WTC11 (cell line): ENCODE results near the gene FRMD4A. TPM values are rescaled to one million over a fixed set of nuclear protein-coding genes. Genes with fewer than 3 reads are reported as not detected.

ENCODE experiments used
- ATAC-seq: fragments of 200-7000 bp; cut with Tn5 transposase; 2 replicates; pipeline ENCODE4 v1.10.0; 2021; ENCODE audit warnings: mild to moderate bottlenecking, moderate library complexity
- CTCF ChIA-PET: fragments of 300-600 bp; sonication (Branson Sonifier 250); formaldehyde crosslinking; loops from one replicate; lab custom pipeline; 2021; ENCODE audit warnings: antibody characterized with exemption; lab: Charles Lee
- POLR2A ChIA-PET: fragments of 350-600 bp; sonication (Branson Sonifier 250); formaldehyde crosslinking; loops from one replicate; lab custom pipeline; 2021; ENCODE audit warnings: antibody characterized with exemption; lab: Charles Lee
- DNase-seq: peaks from one replicate; pipeline ENCODE4 v3.0.0; 2021; ENCODE audit warnings: low spot score
- H3K27ac Mint-ChIP-seq: 2 replicates; pipeline ENCODE4 v1.8.0; 2021; ENCODE audit warnings: mixed read lengths
- H3K27me3 Mint-ChIP-seq: 2 replicates; pipeline ENCODE4 v1.8.0; 2021; ENCODE audit warnings: low read depth, mild to moderate bottlenecking, moderate library complexity, mixed read lengths
- H3K36me3 Mint-ChIP-seq: 2 replicates; pipeline ENCODE4 v1.8.0; 2021; ENCODE audit warnings: mixed read lengths
- H3K4me1 Mint-ChIP-seq: 2 replicates; pipeline ENCODE4 v1.8.0; 2022; ENCODE audit warnings: mixed read lengths
- H3K4me3 Mint-ChIP-seq: 2 replicates; pipeline ENCODE4 v1.8.0; 2021; ENCODE audit warnings: mild to moderate bottlenecking, moderate library complexity, mixed read lengths
- H3K9me3 Mint-ChIP-seq: 2 replicates; pipeline ENCODE4 v1.8.0; 2021; ENCODE audit warnings: mixed read lengths
- AR ChIP-seq: fragments of 250-450 bp; sonication (Bioruptor Pico); IDR thresholded peaks from 2 replicates; pipeline ENCODE4 v1.9.0; 2021; ENCODE audit warnings: mild to moderate bottlenecking
- ATF3 ChIP-seq: sonication (generic); formaldehyde crosslinking; conservative IDR thresholded peaks from 2 replicates; pipeline ENCODE4 v1.8.1; 2022; ENCODE audit warnings: mild to moderate bottlenecking, missing genetic modification reagents
- HMGXB4 ChIP-seq: sonication (generic); formaldehyde crosslinking; IDR thresholded peaks from 2 replicates; pipeline ENCODE4 v1.8.1; 2023; ENCODE audit warnings: mild to moderate bottlenecking, moderate library complexity, missing genetic modification reagents
- JUN ChIP-seq: sonication (generic); formaldehyde crosslinking; IDR thresholded peaks from 2 replicates; pipeline ENCODE4 v1.8.0; 2023; ENCODE audit warnings: mild to moderate bottlenecking, missing genetic modification reagents
- KAT7 ChIP-seq: sonication (generic); formaldehyde crosslinking; IDR thresholded peaks from 2 replicates; pipeline ENCODE4 v1.8.1; 2023; ENCODE audit warnings: missing genetic modification reagents, mild to moderate bottlenecking, borderline replicate concordance
- RORB ChIP-seq: fragments of 250-450 bp; sonication (Bioruptor Pico); IDR thresholded peaks from 2 replicates; pipeline ENCODE4 v1.9.0; 2021; ENCODE audit warnings: mild to moderate bottlenecking
- SMAD3 ChIP-seq: sonication (generic); formaldehyde crosslinking; IDR thresholded peaks from 2 replicates; pipeline ENCODE4 v1.8.0; 2022; ENCODE audit warnings: missing genetic modification reagents, mild to moderate bottlenecking, borderline replicate concordance
- USF2 ChIP-seq: sonication (generic); formaldehyde crosslinking; IDR thresholded peaks from 2 replicates; pipeline ENCODE4 v1.8.1; 2023; ENCODE audit warnings: mild to moderate bottlenecking, missing genetic modification reagents, moderate library complexity
- ZBTB21 ChIP-seq: sonication (generic); formaldehyde crosslinking; IDR thresholded peaks from 2 replicates; pipeline ENCODE4 v1.8.1; 2023; ENCODE audit warnings: mild to moderate bottlenecking, missing genetic modification reagents, borderline replicate concordance
- ZMAT4 ChIP-seq: fragments of 250-450 bp; sonication (Bioruptor Pico); IDR thresholded peaks from 2 replicates; pipeline ENCODE4 v1.9.0; 2021; ENCODE audit warnings: mild to moderate bottlenecking
- ZNF121 ChIP-seq: sonication (generic); formaldehyde crosslinking; IDR thresholded peaks from 2 replicates; pipeline ENCODE4 v1.8.0; 2023; ENCODE audit warnings: missing genetic modification reagents
- ZNF219 ChIP-seq: sonication (generic); formaldehyde crosslinking; IDR thresholded peaks from 2 replicates; pipeline ENCODE4 v1.8.0; 2023; ENCODE audit warnings: missing genetic modification reagents, mild to moderate bottlenecking, borderline replicate concordance
- ZNF263 ChIP-seq: sonication (generic); formaldehyde crosslinking; IDR thresholded peaks from 2 replicates; pipeline ENCODE4 v1.8.1; 2022; ENCODE audit warnings: low read depth, mild to moderate bottlenecking, moderate library complexity, missing genetic modification reagents
- ZNF317 ChIP-seq: sonication (generic); formaldehyde crosslinking; IDR thresholded peaks from 2 replicates; pipeline ENCODE4 v1.8.1; 2023; ENCODE audit warnings: low read depth, mild to moderate bottlenecking, moderate library complexity, missing genetic modification reagents, borderline replicate concordance
- total RNA-seq: library from RNA; stranded (reverse); gene quantifications from 3 replicates; pipeline ENCODE4 v1.2.3, GENCODE V29; 2021
- TF ChIP-seq, protein P1 (sequence below): fragments of 250-450 bp; sonication (Bioruptor Pico); IDR thresholded peaks from 2 replicates; pipeline ENCODE4 v1.9.0; 2021; ENCODE audit warnings: moderate library complexity, mild to moderate bottlenecking, inconsistent platforms, borderline replicate concordance
- TF ChIP-seq, protein P2 (sequence below): sonication (generic); formaldehyde crosslinking; IDR thresholded peaks from 2 replicates; pipeline ENCODE4 v1.8.1; 2023; ENCODE audit warnings: mild to moderate bottlenecking, missing genetic modification reagents

Gene FRMD4A
- total RNA-seq, 1 experiment from 2014 or later: 35.5 TPM

DNA sequence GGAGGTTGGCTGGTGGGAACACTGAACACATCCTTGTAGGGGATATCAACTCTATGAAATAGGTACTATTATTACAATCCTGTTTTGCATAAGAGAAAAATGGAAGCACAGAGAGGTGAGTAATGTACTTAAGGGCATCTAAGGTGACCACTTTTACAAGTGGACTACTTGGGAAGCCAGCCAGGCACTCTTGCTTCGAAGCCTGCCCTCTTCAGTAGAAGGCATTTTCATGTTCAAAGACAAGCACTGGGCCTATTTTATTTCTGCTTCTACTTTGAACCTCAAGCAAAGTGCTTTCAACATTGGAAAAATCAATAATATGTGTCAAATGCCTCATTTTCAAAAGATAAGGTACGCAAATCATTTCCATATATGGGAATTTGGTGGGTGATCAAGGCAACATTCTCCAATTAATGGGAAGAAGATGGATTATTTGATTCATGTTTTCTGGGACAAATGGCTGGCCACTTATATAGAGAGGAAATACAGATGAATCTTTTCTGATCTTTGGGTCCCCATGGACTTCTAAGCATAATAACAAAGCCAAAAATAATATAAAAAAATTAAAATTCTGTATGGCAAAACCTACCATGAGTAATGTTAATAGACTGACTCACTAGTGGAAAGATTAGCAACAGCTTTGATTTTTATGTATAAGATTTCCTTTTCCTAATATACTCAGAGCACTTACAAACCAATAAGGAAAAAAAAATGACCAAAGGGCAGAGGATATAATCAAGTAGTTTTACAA is 270.2 kb downstream of the FRMD4A start:
- H3K4me3 Mint-ChIP-seq: no peak overlapping the region

GRCh38 chr10:14056610-14057332 is 274.0 kb downstream of the FRMD4A start:
- Mint-ChIP-seq H3K27me3 (no peaks in the 10 kb centered on the region), H3K9me3 (peaks cover 26% of the 10 kb centered on the region), H3K4me1 (peaks cover 18% of the 10 kb centered on the region), H3K4me3 (no peak overlapping the region), H3K27ac (peak overlapping the region; percentile 49), H3K36me3 (peaks cover 3% of the 10 kb centered on the region; the same call in 1 of the 2 replicates)
- ChIA-PET POLR2A (no interaction called here), CTCF (interaction anchor here (0.7 to 1.6 kb wide), 3 partner anchors 17 to 498 kb away, joined by 3 to 4 read pairs (median 4); no protein-coding TSS in a partner anchor)
- ATAC-seq: peak; percentile 77
- DNase-seq: no peak
- TF ChIP-seq ZNF317 (no peak), RORB (CRISPR knock-in tag) (no peak), AR (CRISPR knock-in tag) (no peak), KAT7 (CRISPR knock-in tag) (no peak), ZNF263 (CRISPR knock-in tag) (no peak), ATF3 (no peak), USF2 (CRISPR knock-in tag) (no peak), ZBTB21 (CRISPR knock-in tag) (no peak)
- TF ChIP-seq, protein P1, sequence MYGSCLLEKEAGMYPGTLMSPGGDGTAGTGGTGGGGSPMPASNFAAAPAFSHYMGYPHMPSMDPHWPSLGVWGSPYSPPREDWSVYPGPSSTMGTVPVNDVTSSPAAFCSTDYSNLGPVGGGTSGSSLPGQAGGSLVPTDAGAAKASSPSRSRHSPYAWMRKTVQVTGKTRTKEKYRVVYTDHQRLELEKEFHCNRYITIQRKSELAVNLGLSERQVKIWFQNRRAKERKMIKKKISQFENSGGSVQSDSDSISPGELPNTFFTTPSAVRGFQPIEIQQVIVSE (CRISPR knock-in tag): no peak

More for the DNA sequence above, 270.2 kb downstream of the FRMD4A start:
- no peak overlapping the region for H3K27ac Mint-ChIP-seq
- ChIA-PET POLR2A (no interaction called here), CTCF (no interaction called here)
- ATAC-seq (no peak), DNase-seq (no peak)
- no peaks in the 10 kb centered on the region for H3K36me3 Mint-ChIP-seq
- TF ChIP-seq ZNF317 (no peak), JUN (CRISPR knock-in tag) (no peak), HMGXB4 (CRISPR knock-in tag) (no peak), ZMAT4 (CRISPR knock-in tag) (no peak), ZNF121 (CRISPR knock-in tag) (no peak), ZNF219 (no peak), SMAD3 (no peak)
- TF ChIP-seq, protein P2, sequence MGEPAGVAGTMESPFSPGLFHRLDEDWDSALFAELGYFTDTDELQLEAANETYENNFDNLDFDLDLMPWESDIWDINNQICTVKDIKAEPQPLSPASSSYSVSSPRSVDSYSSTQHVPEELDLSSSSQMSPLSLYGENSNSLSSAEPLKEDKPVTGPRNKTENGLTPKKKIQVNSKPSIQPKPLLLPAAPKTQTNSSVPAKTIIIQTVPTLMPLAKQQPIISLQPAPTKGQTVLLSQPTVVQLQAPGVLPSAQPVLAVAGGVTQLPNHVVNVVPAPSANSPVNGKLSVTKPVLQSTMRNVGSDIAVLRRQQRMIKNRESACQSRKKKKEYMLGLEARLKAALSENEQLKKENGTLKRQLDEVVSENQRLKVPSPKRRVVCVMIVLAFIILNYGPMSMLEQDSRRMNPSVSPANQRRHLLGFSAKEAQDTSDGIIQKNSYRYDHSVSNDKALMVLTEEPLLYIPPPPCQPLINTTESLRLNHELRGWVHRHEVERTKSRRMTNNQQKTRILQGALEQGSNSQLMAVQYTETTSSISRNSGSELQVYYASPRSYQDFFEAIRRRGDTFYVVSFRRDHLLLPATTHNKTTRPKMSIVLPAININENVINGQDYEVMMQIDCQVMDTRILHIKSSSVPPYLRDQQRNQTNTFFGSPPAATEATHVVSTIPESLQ (CRISPR knock-in tag): no peak
- H3K27me3 Mint-ChIP-seq: no peaks in the 10 kb centered on the region
- H3K9me3 Mint-ChIP-seq: no peaks in the 10 kb centered on the region
- H3K4me1 Mint-ChIP-seq: peaks cover 18% of the 10 kb centered on the region
